Measurements from ENCODE around the gene PRKAR1B. TPM values are rescaled to one million over a fixed set of nuclear protein-coding genes. Genes with fewer than 3 reads are reported as not detected.

Gene PRKAR1B
- total and polyA plus RNA-seq, 10 of the 15 experiments (the other 5 are each of a cell fraction or from before 2014, with no cell fraction given), result 1.4 to 45.6 (median 19.3) TPM

- TF ChIP-seq ELK1 (IDR thresholded peaks at IDR 0.05; ENCODE audit: low read depth, low read length), result no peak
Measured at GRCh38 chr7:671415-672042, 55.6 kb downstream of the PRKAR1B start (continued).

- TF ChIP-seq SMARCA5 (IDR thresholded peaks at IDR 0.05) (no peak), KAT2A (conservative IDR thresholded peaks at IDR 0.05; ENCODE audit: control insufficient read depth, low read depth, low read length) (no peak), SKIL (IDR thresholded peaks at IDR 0.05; ENCODE audit: low read depth, poor library complexity, severe bottlenecking) (no peak), ZBTB11 (CRISPR knock-in tag; IDR thresholded peaks at IDR 0.05) (no peak)
- H4K20me1 ChIP-seq (ENCODE audit: control insufficient read depth, insufficient read depth), result no peaks in the 10 kb centered on the region
- ChIA-PET POLR2A (no interaction called here), RAD21 (ENCODE audit: unreplicated experiment) (no interaction called here), CTCF (no interaction called here), SMC1A (ENCODE audit: uncharacterized antibody, unreplicated experiment) (no interaction called here)
- no peaks in the 10 kb centered on the region for H3K4me1 ChIP-seq (ENCODE audit: control insufficient read depth, insufficient read depth, low read length)
- H3K4me3 ChIP-seq, result no peak overlapping the region
- H3K4me2 ChIP-seq (ENCODE audit: control insufficient read depth, insufficient read depth), result no peak overlapping the region
- no peak overlapping the region for H3K9ac ChIP-seq (ENCODE audit: control insufficient read depth, insufficient read depth, low read length)
- no peaks in the 10 kb centered on the region for H3K79me2 ChIP-seq (ENCODE audit: control insufficient read depth, insufficient read depth, low read length)
- in situ Hi-C loops (cut with MboI) (no loop called here), intact Hi-C loops (cut with micrococcal nuclease; ENCODE audit: unreplicated experiment) (no loop called here)
- ATAC-seq (no peak), DNase-seq (ENCODE audit: low read depth, low spot score) (no peak), FAIRE-seq (no peak)
- 87% methylated on average over 50 of the region's 54 CpGs for WGBS (ENCODE audit: insufficient coverage, insufficient replicate concordance, low lambda C conversion rate, missing lambda C conversion rate)
- H3K27ac ChIP-seq (ENCODE audit: control insufficient read depth, insufficient read depth), result no peak overlapping the region
- H3K36me3 ChIP-seq (ENCODE audit: control insufficient read depth in 2 of 2, insufficient read depth in 2 of 2, low read length in 1 of 2), result peaks cover 0 to 1% of the 10 kb centered on the region in 2 experiments; a peak in 3 of 4 replicates
- H3K27me3 ChIP-seq (replicated peaks in 1 of 2; ENCODE audit: control insufficient read depth in 2 of 2, insufficient read depth in 2 of 2, low read length in 1 of 2), result no peaks in the 10 kb centered on the region
- H2AFZ ChIP-seq (ENCODE audit: control insufficient read depth, low read depth, low read length), result no peak overlapping the region
- H3K9me3 ChIP-seq (replicated peaks; ENCODE audit: control insufficient read depth, insufficient read depth, low read length), result peaks cover 2% of the 10 kb centered on the region; the same call in 1 of the 3 replicates
- no TSS peak for BruUV-seq (replicated peaks)
Measured at GRCh38 chr7:670501-671390, 56.3 kb downstream of the PRKAR1B start.

Data from GM12878 (cell line).